HepG2 (cell line): ENCODE results near the gene DST. TPM values are rescaled to one million over a fixed set of nuclear protein-coding genes. Genes with fewer than 3 reads are reported as not detected.

Source experiments
- ATF1 ChIP-seq: IDR thresholded peaks from 2 replicates; pipeline ENCODE4 v1.6.1; 2016; ENCODE audit warnings: mild to moderate bottlenecking, control low read depth
- BHLHE40 ChIP-seq: IDR thresholded peaks from 2 replicates; pipeline ENCODE4 v1.6.1; 2011; ENCODE audit warnings: low read length, improper control_type of control experiment
- CREM ChIP-seq, 2 experiments: sonication (generic) in 1 of 2; formaldehyde crosslinking in 1 of 2; IDR thresholded peaks; 2 replicates each; pipeline versions ENCODE4 v1.4.0 to v1.6.1; 2016 to 2020; ENCODE audit warnings: antibody characterized with exemption in 1 of 2, mild to moderate bottlenecking in 1 of 2, missing genetic modification reagents in 1 of 2
- DBP ChIP-seq: sonication (generic); formaldehyde crosslinking; IDR thresholded peaks from 2 replicates; pipeline ENCODE4 v1.4.0; 2020; ENCODE audit warnings: missing genetic modification reagents; ENCODE audit errors: not compliant biosample characterization
- DMAP1 ChIP-seq: IDR thresholded peaks from 2 replicates; pipeline ENCODE4 v1.6.1; 2016
- GATAD2A ChIP-seq: IDR thresholded peaks from 2 replicates; pipeline ENCODE4 v1.6.1; 2016
- HNF1A ChIP-seq, 2 experiments: sonication (generic) in 1 of 2; formaldehyde crosslinking in 1 of 2; IDR thresholded peaks; 2 replicates each; pipeline versions ENCODE4 v1.4.0 to v1.6.1; 2016 to 2020; ENCODE audit warnings: borderline replicate concordance in 1 of 2, low read depth in 1 of 2, mild to moderate bottlenecking in 1 of 2, missing genetic modification reagents in 1 of 2
- SRF ChIP-seq: IDR thresholded peaks from 2 replicates; pipeline ENCODE4 v1.6.1; 2011; ENCODE audit warnings: mild to moderate bottlenecking, low read depth, low read length, moderate library complexity
- TBP ChIP-seq: sonication (generic); formaldehyde crosslinking; IDR thresholded peaks from 2 replicates; pipeline ENCODE4 v1.5.0; 2020; ENCODE audit warnings: missing genetic modification reagents
- TFDP2 ChIP-seq: sonication (generic); formaldehyde crosslinking; IDR thresholded peaks from 2 replicates; pipeline ENCODE4 v1.4.0; 2020; ENCODE audit warnings: missing genetic modification reagents
- ZNF12 ChIP-seq: sonication (generic); formaldehyde crosslinking; IDR thresholded peaks from 2 replicates; pipeline ENCODE4 v1.5.0; 2020; ENCODE audit warnings: missing genetic modification reagents
- ZNF180 ChIP-seq: sonication (generic); formaldehyde crosslinking; IDR thresholded peaks from 2 replicates; pipeline ENCODE4 v1.4.0; 2020; ENCODE audit warnings: low read depth, missing genetic modification reagents, borderline replicate concordance
- ZNF235 ChIP-seq: sonication (generic); formaldehyde crosslinking; IDR thresholded peaks from 2 replicates; pipeline ENCODE4 v1.8.1; 2023; ENCODE audit warnings: mild to moderate bottlenecking, missing genetic modification reagents, borderline replicate concordance
- ZNF263 ChIP-seq: sonication (generic); formaldehyde crosslinking; IDR thresholded peaks from 2 replicates; pipeline ENCODE4 v1.4.0; 2020; ENCODE audit warnings: missing genetic modification reagents
- ZNF468 ChIP-seq: sonication (generic); formaldehyde crosslinking; IDR thresholded peaks from 2 replicates; pipeline ENCODE4 v1.8.0; 2022; ENCODE audit warnings: mild to moderate bottlenecking, moderate library complexity, missing genetic modification reagents
- ZNF557 ChIP-seq: sonication (generic); formaldehyde crosslinking; IDR thresholded peaks from 2 replicates; pipeline ENCODE4 v1.4.0; 2020; ENCODE audit warnings: missing genetic modification reagents
- ZNF569 ChIP-seq: sonication (generic); formaldehyde crosslinking; IDR thresholded peaks from 2 replicates; pipeline ENCODE4 v1.5.0; 2020; ENCODE audit warnings: mild to moderate bottlenecking, missing genetic modification reagents, moderate library complexity, borderline replicate concordance
- ZNF614 ChIP-seq: IDR thresholded peaks from 2 replicates; pipeline ENCODE4 v1.6.1; 2018; ENCODE audit warnings: missing biosample characterization, missing genetic modification reagents, inconsistent platforms, borderline replicate concordance
- ZNF75D ChIP-seq: sonication (generic); formaldehyde crosslinking; IDR thresholded peaks from 2 replicates; pipeline ENCODE4 v1.8.1; 2023; ENCODE audit warnings: missing genetic modification reagents, mild to moderate bottlenecking, borderline replicate concordance
- ZNF780A ChIP-seq: sonication (generic); formaldehyde crosslinking; IDR thresholded peaks from 2 replicates; pipeline ENCODE4 v1.8.0; 2022; ENCODE audit warnings: mild to moderate bottlenecking, missing genetic modification reagents, moderate library complexity
- ZNF879 ChIP-seq: sonication (generic); formaldehyde crosslinking; IDR thresholded peaks from 2 replicates; pipeline ENCODE4 v1.8.1; 2023; ENCODE audit warnings: missing genetic modification reagents
- polyA plus RNA-seq, 8 experiments: library from polyadenylated mRNA; depleted of rRNA in 3 of 8; stranded (reverse) in 7 of 8; unstranded in 1 of 8; fragments of >200 nt; fragmentation: Illumina TruSeq in 4 of 8; extraction: Trizol in 4 of 8; gene quantifications; 2 replicates each; pipeline versions ENCODE4 v1.2.1 to v1.2.3, GENCODE V29; 2011 to 2016; ENCODE audit warnings: low read depth in 4 of 8, missing spikeins in 1 of 8, mixed read lengths in 1 of 8; ENCODE audit not compliant: insufficient read depth in 1 of 8
- total RNA-seq, 5 experiments: library from RNA; depleted of rRNA; stranded (reverse); fragments of >200 nt; fragmentation: Illumina TruSeq; extraction: Trizol; gene quantifications; 2 replicates each; pipeline ENCODE4 v1.2.3, GENCODE V29; 2016; ENCODE audit warnings: low read depth in 1 of 5
- TF ChIP-seq, protein P1 (sequence below): IDR thresholded peaks from 2 replicates; pipeline ENCODE4 v1.6.1; 2012; ENCODE audit warnings: low read depth, low read length, improper control_type of control experiment
- TF ChIP-seq, protein P2 (sequence below): sonication (generic); formaldehyde crosslinking; IDR thresholded peaks from 2 replicates; pipeline ENCODE4 v1.5.0; 2020; ENCODE audit warnings: mild to moderate bottlenecking, low read depth, missing genetic modification reagents, borderline replicate concordance

DST gene
- total and polyA plus RNA-seq, 2 of the 13 experiments (the other 11 are each of a cell fraction or from before 2014, with no cell fraction given) = 64.4 to 89.0 TPM

DNA sequence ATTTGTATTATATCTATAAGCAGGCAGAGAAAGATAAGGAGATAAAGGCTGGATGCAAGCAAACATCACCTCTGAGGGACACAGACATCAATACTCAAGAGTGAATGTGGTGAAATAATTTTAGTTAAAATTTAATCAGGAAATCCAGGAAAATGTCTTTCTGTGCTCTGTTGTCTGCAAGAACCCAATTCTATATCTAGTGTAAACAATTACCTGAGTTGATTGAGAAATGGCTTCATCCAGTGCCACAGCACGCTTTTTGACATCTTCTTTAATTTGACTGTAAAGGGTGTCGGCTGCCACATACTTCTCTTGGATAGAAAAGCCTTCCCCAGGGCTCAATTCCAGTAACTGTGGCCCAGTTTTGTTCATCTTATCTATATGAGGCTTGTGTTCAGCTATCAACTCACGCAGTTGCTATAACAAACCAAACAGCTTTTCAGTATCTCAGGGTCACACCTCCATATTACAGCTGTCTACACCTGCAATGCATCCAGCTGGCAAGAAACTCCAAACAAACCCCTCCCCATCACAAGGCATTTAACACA lies 131.6 kb downstream of the DST start (continued):
- no peak for TF ChIP-seq ZNF879 (CRISPR knock-in tag)
- TF ChIP-seq ZNF235 = no peak
- no peak for TF ChIP-seq ZNF569 (CRISPR knock-in tag)
- TF ChIP-seq ZNF780A (CRISPR knock-in tag) = no peak
- no peak for TF ChIP-seq ZNF180
- TF ChIP-seq, protein P1, sequence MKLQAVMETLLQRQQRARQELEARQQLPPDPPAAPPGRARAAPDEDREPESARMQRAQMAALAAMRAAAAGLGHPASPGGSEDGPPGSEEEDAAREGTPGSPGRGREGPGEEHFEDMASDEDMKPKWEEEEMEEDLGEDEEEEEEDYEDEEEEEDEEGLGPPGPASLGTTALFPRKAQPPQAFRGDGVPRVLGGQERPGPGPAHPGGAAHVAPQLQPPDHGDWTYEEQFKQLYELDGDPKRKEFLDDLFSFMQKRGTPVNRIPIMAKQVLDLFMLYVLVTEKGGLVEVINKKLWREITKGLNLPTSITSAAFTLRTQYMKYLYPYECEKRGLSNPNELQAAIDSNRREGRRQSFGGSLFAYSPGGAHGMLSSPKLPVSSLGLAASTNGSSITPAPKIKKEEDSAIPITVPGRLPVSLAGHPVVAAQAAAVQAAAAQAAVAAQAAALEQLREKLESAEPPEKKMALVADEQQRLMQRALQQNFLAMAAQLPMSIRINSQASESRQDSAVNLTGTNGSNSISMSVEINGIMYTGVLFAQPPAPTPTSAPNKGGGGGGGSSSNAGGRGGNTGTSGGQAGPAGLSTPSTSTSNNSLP = peak; percentile 20; the same call in 1 of the 2 replicates
- no peak for TF ChIP-seq ZNF75D (CRISPR knock-in tag)
- 0 out of 2 replicates have a peak, but pooled peaks have one; percentile 24 for TF ChIP-seq ZNF614 (CRISPR knock-in tag)
- no peak for TF ChIP-seq ZNF557
- no peak for TF ChIP-seq ZNF468
- TF ChIP-seq ATF1 = 0 out of 2 replicates have a peak, but pooled peaks have one; percentile 32
- TF ChIP-seq TBP (CRISPR knock-in tag) = no peak
- peak; percentile 91 for TF ChIP-seq HNF1A (IDR thresholded peaks at IDR 0.05; ENCODE audit: low read depth)
- TF ChIP-seq HNF1A (CRISPR knock-in tag; IDR thresholded peaks at IDR 0.05; ENCODE audit: borderline replicate concordance) = peak; percentile 96
- TF ChIP-seq ZNF263 (CRISPR knock-in tag) = no peak
- no peak for TF ChIP-seq DMAP1
- no peak for TF ChIP-seq SRF
- TF ChIP-seq, protein P2, sequence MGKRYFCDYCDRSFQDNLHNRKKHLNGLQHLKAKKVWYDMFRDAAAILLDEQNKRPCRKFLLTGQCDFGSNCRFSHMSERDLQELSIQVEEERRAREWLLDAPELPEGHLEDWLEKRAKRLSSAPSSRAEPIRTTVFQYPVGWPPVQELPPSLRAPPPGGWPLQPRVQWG (CRISPR knock-in tag) = no peak
- TF ChIP-seq TFDP2 (CRISPR knock-in tag) = no peak
- TF ChIP-seq DBP (CRISPR knock-in tag) = no peak
- TF ChIP-seq ZNF12 (CRISPR knock-in tag) = peak; percentile 82
- TF ChIP-seq GATAD2A = peak; percentile 87
- TF ChIP-seq CREM (IDR thresholded peaks at IDR 0.05) = peak; percentile 52; the same call in 1 of the 2 replicates
- TF ChIP-seq CREM (CRISPR knock-in tag; IDR thresholded peaks at IDR 0.05) = no peak
- TF ChIP-seq BHLHE40 = no peak
